HG03066 (cell line): Measurements from ENCODE around the gene SH2B3.
"Not testable (repeated sequence)": the region's sequence is repeated elsewhere in the genome, so short reads cannot be mapped to it uniquely, and the experiment has no call there.

ENCODE experiments used
- ATAC-seq: cut with Tn5 transposase; IDR thresholded peaks from one replicate; pipeline ENCODE4 v1.9.1; 2021; ENCODE audit warnings: low read depth; ENCODE audit not compliant: unreplicated experiment

SH2B3 gene

GRCh38 chr12:111386885-111387284 is 18.8 kb upstream of the SH2B3 start:
- no peak for ATAC-seq

- ATAC-seq = no peak
Observed at GRCh38 chr12:111387747-111388323, 17.9 kb upstream of the SH2B3 start.

- ATAC-seq = no peak
Observed at GRCh38 chr12:111389635-111390034, 16.1 kb upstream of the SH2B3 start.

- ATAC-seq = no peak
Observed at GRCh38 chr12:111390910-111391309, 14.8 kb upstream of the SH2B3 start.

- ATAC-seq = no peak
Observed at GRCh38 chr12:111393700-111394300, 11.9 kb upstream of the SH2B3 start.

- no peak for ATAC-seq
Observed at GRCh38 chr12:111394480-111394879, 11.2 kb upstream of the SH2B3 start.

- no peak for ATAC-seq
Observed at GRCh38 chr12:111395336-111396187, 10.2 kb upstream of the SH2B3 start.

- not testable (repeated sequence) for ATAC-seq
Observed at GRCh38 chr12:111396271-111396670, 9.5 kb upstream of the SH2B3 start.

- peak; percentile 49 for ATAC-seq
Observed at GRCh38 chr12:111396726-111397445, 8.8 kb upstream of the SH2B3 start.

GRCh38 chr12:111398530-111398929 is 7.2 kb upstream of the SH2B3 start:
- ATAC-seq = no peak

GRCh38 chr12:111399741-111400404 is 5.8 kb upstream of the SH2B3 start:
- not testable (repeated sequence) for ATAC-seq

- no peak for ATAC-seq
Observed at GRCh38 chr12:111401167-111401605, 4.5 kb upstream of the SH2B3 start.

- ATAC-seq = not testable (repeated sequence)
Observed at GRCh38 chr12:111402490-111402824, 3.3 kb upstream of the SH2B3 start.

GRCh38 chr12:111404362-111405148 is 1.2 kb upstream of the SH2B3 start:
- no peak for ATAC-seq

GRCh38 chr12:111405149-111405858 is 419 bp upstream of the SH2B3 start:
- ATAC-seq = peak; percentile 56

GRCh38 chr12:111406474-111407376 is 1.0 kb downstream of the SH2B3 start:
- ATAC-seq = no peak

- no peak for ATAC-seq
Observed at GRCh38 chr12:111407377-111408115, 1.8 kb downstream of the SH2B3 start.

GRCh38 chr12:111408116-111408440 is 2.4 kb downstream of the SH2B3 start:
- no peak for ATAC-seq
